GM12878 (cell line): ENCODE results near the gene PLCD1.

Experiments used
- EGR1 ChIP-seq, 2 experiments: IDR thresholded peaks; 1 replicate in 1 of 2; 2 replicates in 1 of 2; pipeline ENCODE4 v1.6.1; 2011 to 2012; ENCODE audit warnings: low read depth in 2 of 2, low read length in 2 of 2, borderline replicate concordance in 1 of 2, mild to moderate bottlenecking in 1 of 2, moderate library complexity in 1 of 2
- POLR2AphosphoS5 ChIP-seq: IDR thresholded peaks from 2 replicates; pipeline ENCODE4 v1.6.1; 2011; ENCODE audit warnings: mild to moderate bottlenecking, low read length, inconsistent platforms
- RAD51 ChIP-seq: fragments of 450-650 bp; IDR thresholded peaks from 2 replicates; pipeline ENCODE4 v1.6.1; 2016; ENCODE audit warnings: moderate library complexity, mild to moderate bottlenecking, inconsistent platforms
- ZSCAN29 ChIP-seq: fragments of 450-650 bp; IDR thresholded peaks from 2 replicates; pipeline ENCODE4 v1.6.1; 2017; ENCODE audit warnings: mild to moderate bottlenecking, moderate library complexity
- TF ChIP-seq, protein P1 (sequence below): fragments of 450-650 bp; conservative IDR thresholded peaks from 2 replicates; pipeline ENCODE4 v1.6.1; 2017; ENCODE audit warnings: mild to moderate bottlenecking, moderate library complexity
- TF ChIP-seq, protein P2 (sequence below), 3 experiments: IDR thresholded peaks in 2 of 3; conservative IDR thresholded peaks in 1 of 3; 2 replicates each; pipeline ENCODE4 v1.5.1; 2011; ENCODE audit warnings: low read depth in 3 of 3, low read length in 3 of 3, mild to moderate bottlenecking in 3 of 3, control low read depth in 2 of 3, moderate library complexity in 2 of 3, inconsistent platforms in 1 of 3, mixed read lengths in 1 of 3; ENCODE audit not compliant: control insufficient read depth in 2 of 3, insufficient read depth in 1 of 3; ENCODE audit errors: extremely low read depth in 1 of 3

GRCh38 chr3:38000242-38000916 is 29.1 kb downstream of the PLCD1 start:
- TF ChIP-seq POLR2AphosphoS5 (no peak), ZSCAN29 (no peak), EGR1 (IDR thresholded peaks at IDR 0.05; ENCODE audit: borderline replicate concordance in 1 of 2, low read depth in 2 of 2, low read length in 2 of 2) (no peak), RAD51 (no peak)
- TF ChIP-seq, protein P1, sequence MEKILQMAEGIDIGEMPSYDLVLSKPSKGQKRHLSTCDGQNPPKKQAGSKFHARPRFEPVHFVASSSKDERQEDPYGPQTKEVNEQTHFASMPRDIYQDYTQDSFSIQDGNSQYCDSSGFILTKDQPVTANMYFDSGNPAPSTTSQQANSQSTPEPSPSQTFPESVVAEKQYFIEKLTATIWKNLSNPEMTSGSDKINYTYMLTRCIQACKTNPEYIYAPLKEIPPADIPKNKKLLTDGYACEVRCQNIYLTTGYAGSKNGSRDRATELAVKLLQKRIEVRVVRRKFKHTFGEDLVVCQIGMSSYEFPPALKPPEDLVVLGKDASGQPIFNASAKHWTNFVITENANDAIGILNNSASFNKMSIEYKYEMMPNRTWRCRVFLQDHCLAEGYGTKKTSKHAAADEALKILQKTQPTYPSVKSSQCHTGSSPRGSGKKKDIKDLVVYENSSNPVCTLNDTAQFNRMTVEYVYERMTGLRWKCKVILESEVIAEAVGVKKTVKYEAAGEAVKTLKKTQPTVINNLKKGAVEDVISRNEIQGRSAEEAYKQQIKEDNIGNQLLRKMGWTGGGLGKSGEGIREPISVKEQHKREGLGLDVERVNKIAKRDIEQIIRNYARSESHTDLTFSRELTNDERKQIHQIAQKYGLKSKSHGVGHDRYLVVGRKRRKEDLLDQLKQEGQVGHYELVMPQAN = no peak
- TF ChIP-seq, protein P2, sequence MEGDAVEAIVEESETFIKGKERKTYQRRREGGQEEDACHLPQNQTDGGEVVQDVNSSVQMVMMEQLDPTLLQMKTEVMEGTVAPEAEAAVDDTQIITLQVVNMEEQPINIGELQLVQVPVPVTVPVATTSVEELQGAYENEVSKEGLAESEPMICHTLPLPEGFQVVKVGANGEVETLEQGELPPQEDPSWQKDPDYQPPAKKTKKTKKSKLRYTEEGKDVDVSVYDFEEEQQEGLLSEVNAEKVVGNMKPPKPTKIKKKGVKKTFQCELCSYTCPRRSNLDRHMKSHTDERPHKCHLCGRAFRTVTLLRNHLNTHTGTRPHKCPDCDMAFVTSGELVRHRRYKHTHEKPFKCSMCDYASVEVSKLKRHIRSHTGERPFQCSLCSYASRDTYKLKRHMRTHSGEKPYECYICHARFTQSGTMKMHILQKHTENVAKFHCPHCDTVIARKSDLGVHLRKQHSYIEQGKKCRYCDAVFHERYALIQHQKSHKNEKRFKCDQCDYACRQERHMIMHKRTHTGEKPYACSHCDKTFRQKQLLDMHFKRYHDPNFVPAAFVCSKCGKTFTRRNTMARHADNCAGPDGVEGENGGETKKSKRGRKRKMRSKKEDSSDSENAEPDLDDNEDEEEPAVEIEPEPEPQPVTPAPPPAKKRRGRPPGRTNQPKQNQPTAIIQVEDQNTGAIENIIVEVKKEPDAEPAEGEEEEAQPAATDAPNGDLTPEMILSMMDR (IDR thresholded peaks at IDR 0.05 in 2 of 3, conservative IDR thresholded peaks at IDR 0.05 in 1 of 3; ENCODE audit: control insufficient read depth in 2 of 3, extremely low read depth in 1 of 3, insufficient read depth in 1 of 3, low read depth in 3 of 3, low read length in 3 of 3) = no peak
